OCI-LY7 (cell line): ENCODE results near the gene TMEM219. TPM values are rescaled to one million over a fixed set of nuclear protein-coding genes. Genes with fewer than 3 reads are reported as not detected.

ENCODE experiments used
- BruUV-seq: library from RNA; stranded (reverse); fragments of 400-500 nt; replicated peaks from 2 replicates; lab custom pipeline; 2021; lab: Mats Ljungman, UMichigan
- CTCF ChIA-PET: fragments of 300-600 bp; sonication (Branson Sonifier 250); formaldehyde crosslinking; loops from one replicate; lab custom pipeline; 2022; ENCODE audit warnings: antibody characterized with exemption; ENCODE audit not compliant: unreplicated experiment; lab: Charles Lee
- POLR2A ChIA-PET: fragments of 300-600 bp; sonication (Branson Sonifier 250); formaldehyde crosslinking; loops from one replicate; lab custom pipeline; 2022; ENCODE audit warnings: antibody characterized with exemption; lab: Charles Lee
- DNase-seq: peaks from one replicate; pipeline ENCODE4 v3.0.0-alpha.2; 2015; ENCODE audit warnings: low spot score
- H2AFZ ChIP-seq: fragments of 200-600 bp; sonication (generic), shearing (Covaris generic); 2 replicates; pipeline ENCODE4 v1.6.1; 2014; ENCODE audit warnings: mild to moderate bottlenecking, antibody characterized with exemption, low read length, moderate library complexity
- H3K27ac ChIP-seq: fragments of 200-600 bp; sonication (generic); 2 replicates; pipeline ENCODE4 v1.5.1; 2014; ENCODE audit warnings: mixed run types, low read depth, mild to moderate bottlenecking, moderate library complexity, low read length, inconsistent platforms; ENCODE audit not compliant: poor library complexity, severe bottlenecking
- H3K36me3 ChIP-seq: fragments of 200-600 bp; sonication (generic); 2 replicates; pipeline ENCODE4 v1.6.1; 2014; ENCODE audit warnings: mild to moderate bottlenecking, antibody characterized with exemption, low read length, moderate library complexity, mixed read lengths; ENCODE audit not compliant: insufficient read depth
- H3K4me1 ChIP-seq: fragments of 200-600 bp; sonication (generic); 2 replicates; pipeline ENCODE4 v1.5.1; 2014; ENCODE audit warnings: mild to moderate bottlenecking, low read length; ENCODE audit not compliant: insufficient read depth, poor library complexity, severe bottlenecking
- H3K4me2 ChIP-seq: fragments of 200-600 bp; sonication (generic); 2 replicates; pipeline ENCODE4 v1.6.1; 2014; ENCODE audit warnings: mild to moderate bottlenecking, low read length
- H3K4me3 ChIP-seq: fragments of 200-600 bp; sonication (generic); 2 replicates; pipeline ENCODE4 v1.5.1; 2014; ENCODE audit warnings: mild to moderate bottlenecking, low read depth, low read length; ENCODE audit not compliant: poor library complexity, severe bottlenecking
- H3K79me2 ChIP-seq: fragments of 200-600 bp; sonication (generic); 2 replicates; pipeline ENCODE4 v1.6.1; 2016; ENCODE audit warnings: low read depth, mild to moderate bottlenecking, low read length, moderate library complexity, mixed read lengths; ENCODE audit not compliant: insufficient read depth
- H3K9me2 ChIP-seq: fragments of 200-600 bp; sonication (generic); 2 replicates; pipeline ENCODE4 v1.6.1; 2016; ENCODE audit warnings: mild to moderate bottlenecking, low read length, mixed read lengths; ENCODE audit not compliant: insufficient read depth
- H3K9me3 ChIP-seq: fragments of 200-600 bp; sonication (generic); 2 replicates; pipeline ENCODE4 v1.6.1; 2014; ENCODE audit warnings: mild to moderate bottlenecking, mixed run types, low read length, mixed read lengths
- H4K20me1 ChIP-seq: fragments of 200-600 bp; sonication (generic); 2 replicates; pipeline ENCODE4 v1.6.1; 2014; ENCODE audit warnings: mild to moderate bottlenecking, antibody characterized with exemption, low read length, moderate library complexity, mixed read lengths; ENCODE audit not compliant: insufficient read depth
- CTCF ChIP-seq: fragments of 200-600 bp; sonication (generic); conservative IDR thresholded peaks from 2 replicates; pipeline ENCODE4 v1.5.1; 2014; ENCODE audit warnings: mild to moderate bottlenecking, antibody characterized with exemption, low read length, moderate library complexity, mixed read lengths
- EZH2phosphoT487 ChIP-seq: fragments of 200-600 bp; sonication (generic); IDR thresholded peaks from 2 replicates; pipeline ENCODE4 v1.6.1; 2018; ENCODE audit warnings: low read depth, borderline replicate concordance, mild to moderate bottlenecking, mixed run types, antibody characterized with exemption, low read length, moderate library complexity, mixed read lengths
- intact Hi-C: fragments of 100-400 bp; cut with micrococcal nuclease; formaldehyde crosslinking; loops from one replicate; pipeline ENCODE4 v1.10.0; 2022; ENCODE audit not compliant: unreplicated experiment
- total RNA-seq, 2 experiments: library from RNA; depleted of rRNA in 1 of 2; stranded (reverse); fragments of >200 nt in 1 of 2; shearing (Covaris generic) in 1 of 2; gene quantifications; 2 replicates each; pipeline ENCODE4 v1.2.3, GENCODE V29; 2014 to 2022

TMEM219 gene
- total RNA-seq, 2 experiments from 2014 or later, result 82.9 to 94.1 TPM

GRCh38 chr16:29990034-29990433 lies 28.2 kb downstream of the TMEM219 start:
- Histone ChIP-seq H3K9me3 (no peaks in the 10 kb centered on the region), H3K79me2 (no peaks in the 10 kb centered on the region), H2AFZ (no peak overlapping the region), H3K36me3 (peaks cover 89% of the 10 kb centered on the region), H3K27ac (no peak overlapping the region), H3K4me1 (peaks cover 15% of the 10 kb centered on the region), H3K4me2 (no peak overlapping the region), H3K4me3 (no peak overlapping the region), H3K9me2 (no peaks in the 10 kb centered on the region), H4K20me1 (no peaks in the 10 kb centered on the region)
- TF ChIP-seq EZH2phosphoT487 (no peak), CTCF (no peak)
- BruUV-seq, result no TSS peak
- intact Hi-C loops, result loop anchor here (10.0 kb wide), 1 partner anchor 385 kb away; the partner anchor contains the start of genes MYL11 and TBC1D10B
- DNase-seq, result no peak
- ChIA-PET POLR2A (no interaction called here), CTCF (no interaction called here)

GRCh38 chr16:29990883-29991570 lies 29.1 kb downstream of the TMEM219 start:
- Histone ChIP-seq H3K4me3 (no peak overlapping the region), H3K4me1 (peaks cover 21% of the 10 kb centered on the region), H3K9me2 (no peaks in the 10 kb centered on the region), H3K79me2 (no peaks in the 10 kb centered on the region), H3K27ac (no peak overlapping the region), H3K36me3 (peaks cover 80% of the 10 kb centered on the region), H3K4me2 (no peak overlapping the region), H2AFZ (no peak overlapping the region), H3K9me3 (no peaks in the 10 kb centered on the region), H4K20me1 (no peaks in the 10 kb centered on the region)
- intact Hi-C loops, result loop anchor here (10.0 kb wide), 1 partner anchor 384 kb away; the partner anchor contains the start of genes MYL11 and TBC1D10B
- BruUV-seq, result no TSS peak
- ChIA-PET POLR2A (no interaction called here), CTCF (no interaction called here)
- no peak for DNase-seq
- TF ChIP-seq EZH2phosphoT487, result no peak
- no peak for TF ChIP-seq CTCF

DNA sequence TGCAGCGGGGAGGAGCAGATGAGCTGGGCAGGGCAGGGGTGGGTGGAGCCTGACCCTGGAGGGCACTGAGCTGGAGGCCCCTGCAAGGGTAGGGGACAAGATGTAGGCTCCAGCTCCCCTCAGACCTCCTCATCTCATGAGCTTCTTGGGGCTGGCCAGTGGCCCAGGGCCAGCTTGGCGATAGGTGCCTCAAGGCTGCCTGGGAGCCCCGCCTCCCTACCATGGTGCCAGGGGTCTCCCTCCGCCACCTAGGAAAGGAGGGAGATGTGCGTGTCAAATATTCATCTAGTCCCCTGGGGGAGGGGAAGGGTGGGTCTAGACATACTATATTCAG lies 29.7 kb downstream of the TMEM219 start:
- ChIA-PET POLR2A (no interaction called here), CTCF (no interaction called here)
- no peaks in the 10 kb centered on the region for H4K20me1 ChIP-seq
- peaks cover 74% of the 10 kb centered on the region for H3K36me3 ChIP-seq
- no peaks in the 10 kb centered on the region for H3K9me2 ChIP-seq
- DNase-seq, result no peak
- intact Hi-C loops, result loop anchor here (10.0 kb wide), 1 partner anchor 383 kb away; the partner anchor contains the start of genes MYL11 and TBC1D10B
- H3K79me2 ChIP-seq, result peaks cover 3% of the 10 kb centered on the region; the same call in 1 of the 2 replicates
- H2AFZ ChIP-seq, result no peak overlapping the region
- no peaks in the 10 kb centered on the region for H3K9me3 ChIP-seq
- no peak overlapping the region for H3K27ac ChIP-seq
- no peak overlapping the region for H3K4me3 ChIP-seq
- no peak overlapping the region for H3K4me2 ChIP-seq
- BruUV-seq, result no TSS peak
- H3K4me1 ChIP-seq, result peaks cover 21% of the 10 kb centered on the region
- TF ChIP-seq EZH2phosphoT487, result no peak
- no peak for TF ChIP-seq CTCF
